Cardiac fibroblast (primary cell): ENCODE results near the gene CLCF1.

Source experiments
- DNase-seq, 2 donors: peaks; one replicate each; pipeline versions ENCODE4 v3.0.0 to v3.0.0-alpha.2; 2010; ENCODE audit warnings: low read depth in 2 of 2
- H3K4me3 ChIP-seq, 2 donors: replicated peaks in 1 of 2; 1 replicate in 1 of 2; 2 replicates in 1 of 2; pipeline ENCODE4 v1.5.1; 2011; ENCODE audit warnings: low read depth in 2 of 2, low read length in 2 of 2, mild to moderate bottlenecking in 2 of 2, moderate library complexity in 1 of 2
- TF ChIP-seq, protein P1 (sequence below): IDR thresholded peaks from one replicate; pipeline ENCODE4 v1.5.1; 2011; ENCODE audit warnings: low read depth, mild to moderate bottlenecking, low read length, inconsistent platforms

The CLCF1 gene

DNA sequence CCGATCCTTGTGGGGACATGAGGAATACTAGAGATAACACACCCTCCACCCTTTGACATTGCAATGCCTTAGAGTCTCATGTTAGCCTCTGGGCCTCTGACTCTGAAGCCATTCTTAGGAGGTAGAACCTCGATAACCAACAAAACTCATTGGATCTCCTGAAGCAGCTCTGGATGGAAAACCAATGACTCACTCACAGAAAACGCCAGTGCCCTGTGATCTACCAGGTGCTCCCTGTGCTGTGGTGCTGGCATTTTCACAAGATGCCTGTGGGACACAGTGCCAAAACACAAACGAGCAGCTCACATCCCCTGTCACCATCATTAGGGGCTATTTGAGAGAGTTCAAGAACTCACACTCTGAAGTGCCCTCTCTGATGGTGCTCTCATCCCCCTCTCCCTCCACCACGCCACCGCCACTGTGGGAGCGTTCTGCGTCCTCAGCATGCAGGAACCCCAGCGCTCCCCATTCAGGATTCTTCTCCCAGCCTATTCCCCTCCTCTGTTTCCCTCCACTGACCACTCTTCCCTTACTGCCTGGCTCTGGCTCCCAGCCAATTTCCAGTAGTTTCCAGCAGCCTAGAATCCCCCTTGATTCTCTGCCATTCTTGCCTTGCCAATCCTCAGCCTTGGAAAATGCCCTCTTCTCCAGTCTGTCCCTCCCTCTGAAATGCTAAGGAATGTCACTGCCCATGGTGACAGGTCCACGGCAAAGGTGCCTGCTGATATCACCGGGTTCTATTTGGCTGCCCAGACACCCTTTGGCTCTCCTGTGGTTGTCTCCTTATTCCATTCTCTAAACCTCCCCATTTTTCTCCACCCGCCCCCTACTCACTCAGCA is 15.3 kb downstream of the CLCF1 start:
- H3K4me3 ChIP-seq, result no peak overlapping the region
- peak; percentile 54 to 61 for DNase-seq
- TF ChIP-seq, protein P1, sequence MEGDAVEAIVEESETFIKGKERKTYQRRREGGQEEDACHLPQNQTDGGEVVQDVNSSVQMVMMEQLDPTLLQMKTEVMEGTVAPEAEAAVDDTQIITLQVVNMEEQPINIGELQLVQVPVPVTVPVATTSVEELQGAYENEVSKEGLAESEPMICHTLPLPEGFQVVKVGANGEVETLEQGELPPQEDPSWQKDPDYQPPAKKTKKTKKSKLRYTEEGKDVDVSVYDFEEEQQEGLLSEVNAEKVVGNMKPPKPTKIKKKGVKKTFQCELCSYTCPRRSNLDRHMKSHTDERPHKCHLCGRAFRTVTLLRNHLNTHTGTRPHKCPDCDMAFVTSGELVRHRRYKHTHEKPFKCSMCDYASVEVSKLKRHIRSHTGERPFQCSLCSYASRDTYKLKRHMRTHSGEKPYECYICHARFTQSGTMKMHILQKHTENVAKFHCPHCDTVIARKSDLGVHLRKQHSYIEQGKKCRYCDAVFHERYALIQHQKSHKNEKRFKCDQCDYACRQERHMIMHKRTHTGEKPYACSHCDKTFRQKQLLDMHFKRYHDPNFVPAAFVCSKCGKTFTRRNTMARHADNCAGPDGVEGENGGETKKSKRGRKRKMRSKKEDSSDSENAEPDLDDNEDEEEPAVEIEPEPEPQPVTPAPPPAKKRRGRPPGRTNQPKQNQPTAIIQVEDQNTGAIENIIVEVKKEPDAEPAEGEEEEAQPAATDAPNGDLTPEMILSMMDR, result no peak

DNA sequence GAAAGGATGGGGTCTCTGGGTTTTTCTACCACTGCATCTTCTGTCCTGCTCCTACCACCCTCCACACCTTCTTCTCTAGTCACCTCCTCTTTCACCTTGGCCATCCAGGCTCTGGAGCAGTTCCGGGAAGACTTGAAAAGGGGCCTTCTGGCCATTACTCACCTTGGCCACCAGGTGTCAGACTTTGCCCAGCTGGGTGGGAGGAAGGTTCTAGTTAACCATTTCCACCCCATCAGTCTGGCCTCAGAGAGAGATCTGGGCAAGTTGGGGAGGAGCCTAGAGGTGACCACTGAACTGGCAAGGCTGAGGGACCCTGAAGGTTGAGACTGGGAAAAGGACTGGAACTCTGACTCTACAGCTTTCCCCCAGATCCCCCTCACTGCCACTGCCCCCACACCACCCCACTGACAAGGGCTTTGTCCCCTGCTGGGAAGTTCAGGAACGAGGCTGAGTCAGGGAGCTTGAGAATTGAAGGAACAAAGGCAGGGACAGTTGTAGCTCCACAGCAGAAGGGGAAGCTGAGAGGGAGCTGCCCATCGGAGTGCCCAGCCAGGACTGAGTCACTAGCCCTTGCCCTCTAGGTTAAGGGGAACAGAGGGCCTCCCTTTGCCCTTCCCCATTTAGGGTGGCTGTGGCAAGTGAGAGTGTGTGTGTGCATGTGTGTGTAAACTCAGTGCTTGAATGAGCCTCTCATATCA is 16.4 kb downstream of the CLCF1 start:
- DNase-seq, result peak; percentile 84 to 86
- H3K4me3 ChIP-seq, result no peak overlapping the region
- TF ChIP-seq, protein P1, result peak; percentile 96

DNA sequence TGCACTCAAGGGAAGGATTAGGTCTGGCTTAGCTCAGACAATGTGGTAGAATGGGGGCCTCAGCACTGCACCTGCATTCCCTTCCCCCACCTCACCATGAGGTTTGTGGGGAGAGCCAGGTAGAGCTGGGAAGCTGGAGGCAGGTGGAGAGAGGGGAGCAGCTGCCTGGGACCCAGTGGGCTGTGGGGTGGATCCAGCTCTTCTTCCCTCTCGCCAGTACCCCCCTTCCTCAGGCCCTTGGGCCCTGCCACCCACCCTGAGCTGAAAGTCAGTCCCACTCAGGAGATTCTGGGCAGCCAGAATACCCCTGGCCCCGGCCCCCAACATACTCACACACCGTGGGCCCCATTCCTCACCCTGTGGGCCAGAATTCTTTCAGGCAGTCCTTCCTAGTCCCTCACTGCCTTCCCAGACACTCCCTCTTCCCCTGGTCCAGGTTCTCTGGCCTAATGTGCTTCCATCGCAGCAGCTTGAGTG is 17.0 kb downstream of the CLCF1 start:
- TF ChIP-seq, protein P1, result no peak
- DNase-seq, result no peak
- H3K4me3 ChIP-seq, result no peak overlapping the region

DNA sequence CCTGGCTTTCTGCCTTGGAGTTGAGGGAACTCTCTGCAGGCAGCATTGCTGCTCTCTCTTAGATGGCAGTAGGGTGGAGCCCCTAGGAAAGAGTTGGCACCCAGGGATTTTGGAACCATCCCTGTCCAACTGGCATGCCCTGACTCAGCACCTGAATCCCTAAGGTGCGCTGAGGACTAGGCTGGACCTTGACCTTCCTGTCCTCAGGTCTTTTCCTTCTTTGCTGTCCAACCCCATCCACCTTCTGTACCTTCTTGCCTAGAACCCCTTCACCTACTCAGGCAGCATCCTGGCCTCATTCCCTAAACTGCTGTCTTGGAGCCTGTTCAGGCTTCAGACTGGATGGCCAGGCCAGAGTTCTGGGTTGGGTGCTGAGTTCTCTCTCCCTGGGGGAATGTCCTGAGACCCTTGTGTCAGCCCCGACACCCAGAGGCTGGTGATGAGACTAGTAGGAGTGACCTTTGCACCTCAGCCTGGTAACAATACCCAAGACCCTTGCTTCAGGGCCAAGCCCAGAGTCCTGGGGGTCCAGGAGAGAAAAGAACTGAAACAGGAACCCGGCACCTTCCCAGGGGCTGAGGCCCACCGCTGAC is 17.5 kb downstream of the CLCF1 start:
- TF ChIP-seq, protein P1, result no peak
- DNase-seq, result no peak
- H3K4me3 ChIP-seq, result no peak overlapping the region

DNA sequence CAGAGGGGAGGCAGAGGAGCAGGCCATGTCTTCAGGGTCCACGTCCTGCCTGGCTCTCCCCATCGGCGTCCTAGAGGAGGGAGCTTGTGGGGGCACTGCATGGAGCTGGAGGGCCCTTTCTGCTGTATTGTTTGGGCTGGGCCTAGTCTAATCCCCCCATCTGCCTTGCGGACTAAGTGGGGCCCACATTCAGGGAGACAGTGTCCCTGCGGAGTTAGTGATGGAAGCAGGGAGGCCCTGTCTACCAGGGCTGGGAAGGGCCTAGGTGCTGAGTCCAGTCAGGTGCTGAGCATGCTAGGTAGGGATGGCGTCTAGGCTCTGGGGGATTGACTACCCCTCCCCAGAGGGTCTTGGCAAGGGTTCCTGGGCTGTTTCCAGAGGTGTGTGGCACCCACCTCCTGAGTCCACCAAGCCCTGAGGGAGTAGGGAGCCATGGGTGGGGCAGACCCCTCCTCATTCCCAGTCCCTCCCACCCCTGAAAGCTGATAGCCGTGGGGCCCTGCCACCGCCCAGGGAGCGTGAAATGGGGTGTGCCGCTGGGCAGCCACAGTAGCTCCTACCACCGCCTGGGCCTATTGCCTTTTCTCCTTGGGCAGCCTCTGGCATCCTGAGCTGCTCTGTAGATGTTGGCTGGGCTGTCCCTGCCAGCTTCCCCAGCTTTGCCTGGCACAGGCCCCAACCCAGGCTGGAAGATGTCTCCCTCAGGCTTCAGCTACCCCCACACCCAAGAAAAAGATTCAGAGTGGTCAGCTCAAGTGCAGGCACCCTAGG is 18.2 kb downstream of the CLCF1 start:
- TF ChIP-seq, protein P1, result no peak

More for the DNA sequence above, 18.2 kb downstream of the CLCF1 start:
- no peak for DNase-seq
- H3K4me3 ChIP-seq, result no peak overlapping the region
